ENCODE data around the gene PELI2. TPM values are rescaled to one million over a fixed set of nuclear protein-coding genes. Genes with fewer than 3 reads are reported as not detected.
A peak's percentile ranks its signal among the peaks of the same experiment; 100 is the strongest.

PELI2 gene
- total RNA-seq, 1 experiment from 2014 or later: 0.19 TPM

DNA sequence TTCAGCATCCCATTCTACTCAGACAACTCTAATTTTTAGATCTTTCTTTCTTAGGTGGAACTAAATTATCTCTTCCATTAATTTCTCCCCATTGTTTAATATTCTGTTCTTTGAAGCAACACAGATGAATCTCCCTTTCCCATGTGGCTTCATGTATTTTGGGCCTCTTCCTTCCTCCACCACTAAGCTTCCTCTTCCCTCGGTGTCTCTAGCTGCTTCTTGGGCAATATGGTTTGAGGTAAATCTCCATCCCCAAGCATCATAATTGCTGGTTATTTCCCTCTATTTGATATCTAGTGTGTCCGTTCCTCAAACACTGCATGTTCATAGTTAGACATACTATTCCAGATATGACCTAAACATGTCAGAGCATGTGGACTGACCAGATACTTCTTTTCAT is 119.2 kb downstream of the PELI2 start:
- Mint-ChIP-seq H3K27ac (ENCODE audit: low read depth, unreplicated experiment) (no peak overlapping the region), H3K4me3 (ENCODE audit: unreplicated experiment) (no peak overlapping the region), H3K27me3 (ENCODE audit: insufficient read depth, unreplicated experiment) (no peaks in the 10 kb centered on the region), H3K4me1 (ENCODE audit: insufficient read depth, unreplicated experiment) (peaks cover 6% of the 10 kb centered on the region), H3K9me3 (ENCODE audit: unreplicated experiment) (peaks cover 6% of the 10 kb centered on the region), H3K36me3 (ENCODE audit: insufficient read depth, unreplicated experiment) (no peaks in the 10 kb centered on the region)
- CTCF ChIA-PET: interaction anchor here (0.8 kb wide), 1 partner anchor 11 kb away, joined by 4 read pairs; no protein-coding TSS in a partner anchor
- no peak for TF ChIP-seq CTCF (IDR thresholded peaks at IDR 0.05; ENCODE audit: unreplicated experiment)
- no TSS peak for BruUV-seq (replicated peaks)
- intact Hi-C loops (cut with micrococcal nuclease): no loop called here
- no peak for DNase-seq (ENCODE audit: unreplicated experiment)
- POLR2A ChIA-PET: no interaction called here

DNA sequence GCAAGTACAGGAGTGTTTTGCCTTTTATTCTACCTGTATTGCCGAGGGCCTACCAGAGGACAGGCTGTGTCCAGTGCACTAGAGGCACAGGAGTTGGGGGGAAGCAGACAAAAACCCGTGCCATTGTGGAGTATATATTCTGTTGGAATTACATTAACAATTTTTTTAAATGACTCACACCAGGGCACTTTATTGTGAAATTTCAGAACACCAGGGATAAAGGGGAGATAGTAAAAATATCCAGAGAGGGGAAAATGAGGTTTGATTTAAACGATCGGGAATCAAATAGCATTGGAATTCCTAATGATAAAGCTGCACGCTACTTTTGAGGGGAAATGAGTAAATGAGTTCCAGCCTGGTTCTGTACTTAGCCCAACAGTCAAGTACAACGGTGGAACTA is 123.2 kb downstream of the PELI2 start:
- Mint-ChIP-seq H3K4me1 (ENCODE audit: insufficient read depth, unreplicated experiment) (peaks cover 12% of the 10 kb centered on the region), H3K4me3 (ENCODE audit: unreplicated experiment) (no peak overlapping the region), H3K27me3 (ENCODE audit: insufficient read depth, unreplicated experiment) (no peaks in the 10 kb centered on the region), H3K36me3 (ENCODE audit: insufficient read depth, unreplicated experiment) (no peaks in the 10 kb centered on the region), H3K9me3 (ENCODE audit: unreplicated experiment) (peaks cover 6% of the 10 kb centered on the region), H3K27ac (ENCODE audit: low read depth, unreplicated experiment) (no peak overlapping the region)
- DNase-seq (ENCODE audit: unreplicated experiment): no peak
- TF ChIP-seq CTCF (IDR thresholded peaks at IDR 0.05; ENCODE audit: unreplicated experiment): no peak
- ChIA-PET POLR2A (no interaction called here), CTCF (interaction anchor here (0.5 to 0.6 kb wide), 2 partner anchors 84 to 561 kb away, joined by 3 read pairs; no protein-coding TSS in a partner anchor)
- no TSS peak for BruUV-seq (replicated peaks)
- intact Hi-C loops (cut with micrococcal nuclease): loop anchor here (5.0 to 10.0 kb wide), 3 partner anchors 103 to 804 kb away; no protein-coding TSS in a partner anchor

- H3K27me3 Mint-ChIP-seq (ENCODE audit: insufficient read depth, unreplicated experiment): no peaks in the 10 kb centered on the region
- DNase-seq (ENCODE audit: unreplicated experiment): no peak
- no peak overlapping the region for H3K27ac Mint-ChIP-seq (ENCODE audit: low read depth, unreplicated experiment)
- TF ChIP-seq CTCF (IDR thresholded peaks at IDR 0.05; ENCODE audit: unreplicated experiment): no peak
- H3K36me3 Mint-ChIP-seq (ENCODE audit: insufficient read depth, unreplicated experiment): no peaks in the 10 kb centered on the region
- peaks cover 6% of the 10 kb centered on the region for H3K9me3 Mint-ChIP-seq (ENCODE audit: unreplicated experiment)
- no peak overlapping the region for H3K4me3 Mint-ChIP-seq (ENCODE audit: unreplicated experiment)
- BruUV-seq (replicated peaks): no TSS peak
- ChIA-PET POLR2A (no interaction called here), CTCF (interaction anchor here (0.6 kb wide), 1 partner anchor 337 kb away, joined by 3 read pairs; the partner anchor contains the start of gene TMEM260)
- peaks cover 12% of the 10 kb centered on the region for H3K4me1 Mint-ChIP-seq (ENCODE audit: insufficient read depth, unreplicated experiment)
- intact Hi-C loops (cut with micrococcal nuclease): loop anchor here (5.0 to 10.0 kb wide), 3 partner anchors 102 to 806 kb away; no protein-coding TSS in a partner anchor
Observed at GRCh38 chr14:56243110-56243509, 124.9 kb downstream of the PELI2 start.

- no peak overlapping the region for H3K27ac Mint-ChIP-seq (ENCODE audit: low read depth, unreplicated experiment)
Observed at GRCh38 chr14:56244138-56244789, 126.1 kb downstream of the PELI2 start.

More at GRCh38 chr14:56244138-56244789, 126.1 kb downstream of the PELI2 start:
- H3K36me3 Mint-ChIP-seq (ENCODE audit: insufficient read depth, unreplicated experiment): no peaks in the 10 kb centered on the region
- no peaks in the 10 kb centered on the region for H3K27me3 Mint-ChIP-seq (ENCODE audit: insufficient read depth, unreplicated experiment)
- no peak for TF ChIP-seq CTCF (IDR thresholded peaks at IDR 0.05; ENCODE audit: unreplicated experiment)
- ChIA-PET CTCF (interaction anchor here (1.1 kb wide), 2 partner anchors 178 to 230 kb away, joined by 3 read pairs; no protein-coding TSS in a partner anchor), POLR2A (no interaction called here)
- no peak overlapping the region for H3K4me3 Mint-ChIP-seq (ENCODE audit: unreplicated experiment)
- H3K9me3 Mint-ChIP-seq (ENCODE audit: unreplicated experiment): peaks cover 6% of the 10 kb centered on the region
- BruUV-seq (replicated peaks): no TSS peak
- intact Hi-C loops (cut with micrococcal nuclease): loop anchor here (5.0 to 10.0 kb wide), 3 partner anchors 101 to 807 kb away; no protein-coding TSS in a partner anchor
- peak; percentile 21 for DNase-seq (ENCODE audit: unreplicated experiment)
- H3K4me1 Mint-ChIP-seq (ENCODE audit: insufficient read depth, unreplicated experiment): peaks cover 12% of the 10 kb centered on the region
